Sigmoid colon (tissue), 4 donors: ENCODE data around the gene LAIR1.

ENCODE experiments used
- EP300 ChIP-seq, 4 donors: sonication (generic); formaldehyde crosslinking; IDR thresholded peaks; one replicate each; pipeline ENCODE4 v1.6.1; 2017; ENCODE audit warnings: antibody characterized with exemption in 4 of 4
- POLR2A ChIP-seq, 2 donors: fragments of 450-650 bp; IDR thresholded peaks; one replicate each; pipeline ENCODE4 v1.6.1; 2016; ENCODE audit warnings: antibody characterized with exemption in 2 of 2, mild to moderate bottlenecking in 2 of 2, moderate library complexity in 2 of 2
- POLR2AphosphoS5 ChIP-seq, 4 donors: sonication (generic); formaldehyde crosslinking; IDR thresholded peaks; one replicate each; pipeline ENCODE4 v1.6.1; 2017; ENCODE audit warnings: antibody characterized with exemption in 4 of 4
- TF ChIP-seq, protein P1 (sequence below), 4 experiments: fragments of 450-650 bp in 3 of 4; fragments of 200-600 bp in 1 of 4; IDR thresholded peaks; one replicate each; pipeline ENCODE4 v1.5.1; 2016 to 2019; ENCODE audit warnings: antibody characterized with exemption in 4 of 4, mild to moderate bottlenecking in 3 of 4, moderate library complexity in 2 of 4

DNA sequence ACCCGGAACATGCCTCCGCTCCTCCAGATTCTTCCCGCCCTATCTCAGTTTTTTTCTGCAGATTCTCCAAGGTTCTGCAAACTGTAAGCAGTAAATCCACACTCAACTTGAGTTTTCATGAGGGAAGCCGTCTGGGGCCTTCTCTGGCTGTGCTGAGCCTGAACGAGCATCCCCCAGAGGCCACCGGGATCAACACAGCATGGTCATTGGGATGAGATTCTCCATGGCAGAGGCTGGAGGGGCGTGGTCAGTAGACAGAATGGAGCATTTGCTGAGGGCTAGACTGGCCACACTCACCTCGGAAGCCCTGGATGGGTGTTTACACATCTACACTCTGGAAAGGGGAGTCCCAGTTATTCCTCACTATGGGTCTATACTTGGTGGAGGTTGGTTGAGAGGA is 23.4 kb downstream of the LAIR1 start:
- TF ChIP-seq, protein P1, sequence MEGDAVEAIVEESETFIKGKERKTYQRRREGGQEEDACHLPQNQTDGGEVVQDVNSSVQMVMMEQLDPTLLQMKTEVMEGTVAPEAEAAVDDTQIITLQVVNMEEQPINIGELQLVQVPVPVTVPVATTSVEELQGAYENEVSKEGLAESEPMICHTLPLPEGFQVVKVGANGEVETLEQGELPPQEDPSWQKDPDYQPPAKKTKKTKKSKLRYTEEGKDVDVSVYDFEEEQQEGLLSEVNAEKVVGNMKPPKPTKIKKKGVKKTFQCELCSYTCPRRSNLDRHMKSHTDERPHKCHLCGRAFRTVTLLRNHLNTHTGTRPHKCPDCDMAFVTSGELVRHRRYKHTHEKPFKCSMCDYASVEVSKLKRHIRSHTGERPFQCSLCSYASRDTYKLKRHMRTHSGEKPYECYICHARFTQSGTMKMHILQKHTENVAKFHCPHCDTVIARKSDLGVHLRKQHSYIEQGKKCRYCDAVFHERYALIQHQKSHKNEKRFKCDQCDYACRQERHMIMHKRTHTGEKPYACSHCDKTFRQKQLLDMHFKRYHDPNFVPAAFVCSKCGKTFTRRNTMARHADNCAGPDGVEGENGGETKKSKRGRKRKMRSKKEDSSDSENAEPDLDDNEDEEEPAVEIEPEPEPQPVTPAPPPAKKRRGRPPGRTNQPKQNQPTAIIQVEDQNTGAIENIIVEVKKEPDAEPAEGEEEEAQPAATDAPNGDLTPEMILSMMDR (IDR thresholded peaks at IDR 0.05), result no peak
- no peak for TF ChIP-seq POLR2A (IDR thresholded peaks at IDR 0.05)
- no peak for TF ChIP-seq POLR2AphosphoS5 (IDR thresholded peaks at IDR 0.05)
- no peak for TF ChIP-seq EP300 (IDR thresholded peaks at IDR 0.05)
